Activated CD4-positive, alpha-beta T cell treated with anti-CD3 and anti-CD28 coated beads, Interleukin-2, amount 10 ng/mL, durations not matched to agents 7 days and 5 days (primary cell): ENCODE results near the gene NPW. TPM values are rescaled to one million over a fixed set of nuclear protein-coding genes. Genes with fewer than 3 reads are reported as not detected.

ENCODE experiments used
- CTCF ChIA-PET: fragments of 350-600 bp; sonication (Branson Sonifier 250); formaldehyde crosslinking; loops from one replicate; lab custom pipeline; 2021; ENCODE audit warnings: antibody characterized with exemption; lab: Charles Lee
- POLR2A ChIA-PET: fragments of 350-600 bp; sonication (Branson Sonifier 250); formaldehyde crosslinking; loops from one replicate; lab custom pipeline; 2021; ENCODE audit warnings: antibody characterized with exemption; lab: Charles Lee
- DNase-seq: peaks from one replicate; pipeline ENCODE4 v3.0.0-alpha.2; 2020
- H3K27ac Mint-ChIP-seq: one replicate; pipeline ENCODE4 v1.8.0; 2021; ENCODE audit warnings: mild to moderate bottlenecking, moderate library complexity, mixed read lengths
- H3K27me3 Mint-ChIP-seq: one replicate; pipeline ENCODE4 v1.8.0; 2021; ENCODE audit warnings: mixed read lengths
- H3K36me3 Mint-ChIP-seq: one replicate; pipeline ENCODE4 v1.8.0; 2021; ENCODE audit warnings: low read depth, mixed read lengths
- H3K4me1 Mint-ChIP-seq: one replicate; pipeline ENCODE4 v1.8.0; 2021; ENCODE audit warnings: mixed read lengths
- H3K4me3 Mint-ChIP-seq: one replicate; pipeline ENCODE4 v1.8.0; 2021; ENCODE audit warnings: mild to moderate bottlenecking, moderate library complexity, mixed read lengths
- H3K9me3 Mint-ChIP-seq: one replicate; pipeline ENCODE4 v1.8.0; 2021; ENCODE audit warnings: mixed read lengths
- total RNA-seq, 2 experiments: library from RNA; stranded (reverse); gene quantifications; one replicate each; pipeline ENCODE4 v1.2.3, GENCODE V29; 2021

The NPW gene
- under 1 TPM; 0.42 to 0.69 TPM for total RNA-seq

- POLR2A ChIA-PET = no interaction called here
- peaks cover 30% of the 10 kb centered on the region for H3K27me3 Mint-ChIP-seq
- CTCF ChIA-PET = interaction anchor here (1.1 to 1.3 kb wide), 2 partner anchors 15 to 134 kb away, joined by 3 to 4 read pairs; no protein-coding TSS in a partner anchor
- peaks cover 21% of the 10 kb centered on the region for H3K4me1 Mint-ChIP-seq
- H3K4me3 Mint-ChIP-seq = no peak within 1 kb of the TSS
- no peaks in the 10 kb centered on the region for H3K36me3 Mint-ChIP-seq
- no peaks in the 10 kb centered on the region for H3K9me3 Mint-ChIP-seq
- DNase-seq = peak; percentile 18
- H3K27ac Mint-ChIP-seq = no peak within 1 kb of the TSS
These were observed at the start of gene NPW for GRCh38 chr16:2019518-2019920. Gene NPW (plus strand): TSS chr16:2019785.

GRCh38 chr16:1971796-1972489 lies 47.6 kb upstream of the NPW start, which contains the start of gene TBL3:
Gene TBL3 (plus strand): TSS chr16:1972053. CDS start chr16:1972165, 112 bp downstream.
- Mint-ChIP-seq H3K27me3 (no peaks in the 10 kb centered on the region), H3K9me3 (no peaks in the 10 kb centered on the region), H3K4me3 (peak within 1 kb of the TSS; percentile 91), H3K4me1 (peaks cover 21% of the 10 kb centered on the region), H3K27ac (peak within 1 kb of the TSS; percentile 99), H3K36me3 (peaks cover 7% of the 10 kb centered on the region)
- peak; percentile 96 for DNase-seq
- ChIA-PET CTCF (interaction anchor here (0.8 to 1.6 kb wide), 3 partner anchors 9 to 32 kb away, joined by 3 to 5 read pairs (median 5); partner anchors contain the start of gene NOXO1), POLR2A (interaction anchor here (1.1 kb wide), 1 partner anchor 184 kb away, joined by 6 read pairs; the partner anchor contains the start of gene TRAF7)

- H3K4me1 Mint-ChIP-seq = peaks cover 21% of the 10 kb centered on the region
- H3K36me3 Mint-ChIP-seq = peaks cover 7% of the 10 kb centered on the region
- no peaks in the 10 kb centered on the region for H3K9me3 Mint-ChIP-seq
- ChIA-PET POLR2A (no interaction called here), CTCF (no interaction called here)
- peak overlapping the region; percentile 99 for H3K27ac Mint-ChIP-seq
- no peak for DNase-seq
- peak overlapping the region; percentile 91 for H3K4me3 Mint-ChIP-seq
- no peaks in the 10 kb centered on the region for H3K27me3 Mint-ChIP-seq
These were observed 47.1 kb upstream of the NPW start for GRCh38 chr16:1972490-1972877.

- H3K27ac Mint-ChIP-seq = peak overlapping the region; percentile 62
- ChIA-PET CTCF (no interaction called here), POLR2A (no interaction called here)
- no peaks in the 10 kb centered on the region for H3K27me3 Mint-ChIP-seq
- H3K36me3 Mint-ChIP-seq = peaks cover 7% of the 10 kb centered on the region
- H3K4me1 Mint-ChIP-seq = peaks cover 21% of the 10 kb centered on the region
- no peaks in the 10 kb centered on the region for H3K9me3 Mint-ChIP-seq
- H3K4me3 Mint-ChIP-seq = peak overlapping the region; percentile 48
- DNase-seq = no peak
These were observed 46.0 kb upstream of the NPW start for GRCh38 chr16:1973461-1974156.

- ChIA-PET POLR2A (no interaction called here), CTCF (no interaction called here)
- peaks cover 8% of the 10 kb centered on the region for H3K36me3 Mint-ChIP-seq
- DNase-seq = no peak
- peaks cover 21% of the 10 kb centered on the region for H3K4me1 Mint-ChIP-seq
- H3K27me3 Mint-ChIP-seq = no peaks in the 10 kb centered on the region
- H3K9me3 Mint-ChIP-seq = no peaks in the 10 kb centered on the region
- no peak overlapping the region for H3K27ac Mint-ChIP-seq
- no peak overlapping the region for H3K4me3 Mint-ChIP-seq
These were observed 45.2 kb upstream of the NPW start for GRCh38 chr16:1974157-1975070.

- no peak for DNase-seq
- Mint-ChIP-seq H3K4me1 (peaks cover 19% of the 10 kb centered on the region), H3K27ac (no peak overlapping the region), H3K27me3 (peaks cover 5% of the 10 kb centered on the region), H3K36me3 (peaks cover 9% of the 10 kb centered on the region), H3K4me3 (no peak overlapping the region), H3K9me3 (no peaks in the 10 kb centered on the region)
- ChIA-PET CTCF (no interaction called here), POLR2A (no interaction called here)
These were observed 44.0 kb upstream of the NPW start for GRCh38 chr16:1975432-1976215.

- Mint-ChIP-seq H3K4me1 (peaks cover 14% of the 10 kb centered on the region), H3K4me3 (no peak overlapping the region), H3K9me3 (no peaks in the 10 kb centered on the region), H3K27me3 (peaks cover 11% of the 10 kb centered on the region), H3K36me3 (peaks cover 9% of the 10 kb centered on the region), H3K27ac (no peak overlapping the region)
- ChIA-PET POLR2A (no interaction called here), CTCF (no interaction called here)
- DNase-seq = no peak
These were observed 43.4 kb upstream of the NPW start for GRCh38 chr16:1976216-1976520.

- peaks cover 21% of the 10 kb centered on the region for H3K27me3 Mint-ChIP-seq
- H3K27ac Mint-ChIP-seq = no peak overlapping the region
- H3K36me3 Mint-ChIP-seq = peaks cover 6% of the 10 kb centered on the region
- no peak overlapping the region for H3K4me3 Mint-ChIP-seq
- POLR2A ChIA-PET = no interaction called here
- no peaks in the 10 kb centered on the region for H3K9me3 Mint-ChIP-seq
- CTCF ChIA-PET = no interaction called here
- DNase-seq = no peak
- H3K4me1 Mint-ChIP-seq = peaks cover 6% of the 10 kb centered on the region
These were observed 42.4 kb upstream of the NPW start for GRCh38 chr16:1976951-1977874.

GRCh38 chr16:1977875-1978268 lies 41.7 kb upstream of the NPW start:
- no peaks in the 10 kb centered on the region for H3K9me3 Mint-ChIP-seq
- H3K27ac Mint-ChIP-seq = no peak overlapping the region
- DNase-seq = no peak
- peaks cover 7% of the 10 kb centered on the region for H3K4me1 Mint-ChIP-seq
- CTCF ChIA-PET = interaction anchor here (0.8 kb wide), 1 partner anchor 13 kb away, joined by 4 read pairs; the partner anchor contains the start of gene RPS2
- H3K4me3 Mint-ChIP-seq = no peak overlapping the region
- peaks cover 6% of the 10 kb centered on the region for H3K36me3 Mint-ChIP-seq
- POLR2A ChIA-PET = no interaction called here
- peaks cover 27% of the 10 kb centered on the region for H3K27me3 Mint-ChIP-seq

- peaks cover 31% of the 10 kb centered on the region for H3K27me3 Mint-ChIP-seq
- CTCF ChIA-PET = interaction anchor here (0.8 kb wide), 2 partner anchors 14 to 162 kb away, joined by 3 to 4 read pairs; partner anchors contain the start of gene RPS2
- POLR2A ChIA-PET = no interaction called here
- H3K9me3 Mint-ChIP-seq = no peaks in the 10 kb centered on the region
- H3K4me1 Mint-ChIP-seq = peaks cover 9% of the 10 kb centered on the region
- no peak overlapping the region for H3K27ac Mint-ChIP-seq
- DNase-seq = no peak
- H3K4me3 Mint-ChIP-seq = no peak overlapping the region
- H3K36me3 Mint-ChIP-seq = peaks cover 6% of the 10 kb centered on the region
These were observed 41.0 kb upstream of the NPW start for GRCh38 chr16:1978476-1979120.
